Liver (tissue), 3 donors: ENCODE results near the gene ATP11A.

Experiments used
- CTCF ChIP-seq: fragments of 150-350 bp; IDR thresholded peaks from 2 replicates; pipeline ENCODE4 v1.5.1; 2017; ENCODE audit warnings: improper control_type of control experiment, low read depth, low read length; ENCODE audit not compliant: missing input control
- JUND ChIP-seq, 2 donors: IDR thresholded peaks; 2 replicates each; pipeline ENCODE4 v1.6.1; 2016; ENCODE audit warnings: antibody characterized with exemption in 2 of 2
- MAX ChIP-seq: IDR thresholded peaks from 2 replicates; pipeline ENCODE4 v1.6.1; 2016; ENCODE audit warnings: antibody characterized with exemption
- RAD21 ChIP-seq, 2 donors: IDR thresholded peaks; 2 replicates each; pipeline ENCODE4 v1.6.1; 2016; ENCODE audit warnings: antibody characterized with exemption in 2 of 2, mild to moderate bottlenecking in 2 of 2
- REST ChIP-seq: IDR thresholded peaks from 2 replicates; pipeline ENCODE4 v1.6.1; 2016; ENCODE audit warnings: antibody characterized with exemption, mild to moderate bottlenecking
- TAF1 ChIP-seq: conservative IDR thresholded peaks from 2 replicates; pipeline ENCODE4 v1.6.1; 2016; ENCODE audit warnings: antibody characterized with exemption, mild to moderate bottlenecking
- donor health status: healthy.
- donor health status: healthy.

- TF ChIP-seq CTCF (no peak), JUND (IDR thresholded peaks at IDR 0.05) (no peak), MAX (no peak), REST (no peak), RAD21 (IDR thresholded peaks at IDR 0.05) (no peak), TAF1 (no peak)
Measured at GRCh38 chr13:112672651-112673284, 17.1 kb upstream of the ATP11A start.
